MG63 (cell line): ENCODE results near the gene CLIC3. TPM values are rescaled to one million over a fixed set of nuclear protein-coding genes. Genes with fewer than 3 reads are reported as not detected.

ENCODE experiments used
- DNase-seq: peaks from one replicate; pipeline ENCODE4 v3.0.0-alpha.2; 2020
- H3K27me3 ChIP-seq: fragments of 250-450 bp; sonication (Bioruptor Pico); 2 replicates; pipeline ENCODE4 v1.5.1; 2020; ENCODE audit warnings: mild to moderate bottlenecking, moderate library complexity
- H3K36me3 ChIP-seq: fragments of 250-450 bp; sonication (Bioruptor Pico); 2 replicates; pipeline ENCODE4 v1.5.1; 2020; ENCODE audit warnings: mild to moderate bottlenecking, moderate library complexity
- H3K4me3 ChIP-seq: fragments of 250-450 bp; sonication (Bioruptor Pico); 2 replicates; pipeline ENCODE4 v1.5.1; 2020; ENCODE audit warnings: mild to moderate bottlenecking, moderate library complexity
- H3K9me3 ChIP-seq: fragments of 250-450 bp; sonication (Bioruptor Pico); 2 replicates; pipeline ENCODE4 v1.5.1; 2020; ENCODE audit warnings: mild to moderate bottlenecking, moderate library complexity
- total RNA-seq: library from RNA; depleted of rRNA; stranded (reverse); fragments of >200 nt; shearing (Covaris generic); gene quantifications from 2 replicates; pipeline ENCODE4 v1.2.3, GENCODE V29; 2014; ENCODE audit warnings: low replicate concordance; rRNA removed

CLIC3 gene
- total RNA-seq, 1 experiment from 2014 or later, result not detected

- no peak for DNase-seq
- Histone ChIP-seq H3K27me3 (no peaks in the 10 kb centered on the region), H3K36me3 (peaks cover 14% of the 10 kb centered on the region), H3K9me3 (no peaks in the 10 kb centered on the region), H3K4me3 (no peak overlapping the region)
These were observed 49.1 kb downstream of the CLIC3 start for GRCh38 chr9:136947028-136947891.

GRCh38 chr9:136946228-136947027 lies 49.9 kb downstream of the CLIC3 start:
- H3K4me3 ChIP-seq, result no peak overlapping the region
- H3K27me3 ChIP-seq, result no peaks in the 10 kb centered on the region
- DNase-seq, result no peak
- H3K36me3 ChIP-seq, result peaks cover 22% of the 10 kb centered on the region
- H3K9me3 ChIP-seq, result no peaks in the 10 kb centered on the region

- Histone ChIP-seq H3K27me3 (no peaks in the 10 kb centered on the region), H3K36me3 (peaks cover 31% of the 10 kb centered on the region), H3K4me3 (no peak overlapping the region), H3K9me3 (no peaks in the 10 kb centered on the region)
- no peak for DNase-seq
These were observed 50.8 kb downstream of the CLIC3 start for GRCh38 chr9:136945333-136946227.

Other genes starting within 250 kb of the CLIC3 start
- not detected in 2 replicates for gene LCN6, start 248.0 kb downstream of the CLIC3 start, total RNA-seq
- gene LCN8, start 238.3 kb downstream of the CLIC3 start, total RNA-seq, result not detected in 2 replicates
- gene LCN15, start 232.1 kb downstream of the CLIC3 start, total RNA-seq, result not detected in 2 replicates
- 53.9 and 57.5 TPM in 2 replicates for gene TMEM141, start 205.2 kb downstream of the CLIC3 start, total RNA-seq
- not detected in 2 replicates for gene CCDC183, start 200.2 kb downstream of the CLIC3 start, total RNA-seq
- gene RABL6, start 188.6 kb downstream of the CLIC3 start, total RNA-seq, result 67.4 and 101 TPM in 2 replicates
- 0.82 TPM in 1 of 2 replicates, not detected in the other for gene AJM1, start 154.1 kb downstream of the CLIC3 start, total RNA-seq
- gene PHPT1, start 147.2 kb downstream of the CLIC3 start, total RNA-seq, result 47.1 and 74.1 TPM in 2 replicates
- 0.44 and 0.63 TPM in 2 replicates for gene MAMDC4, start 144.2 kb downstream of the CLIC3 start, total RNA-seq
- 402 and 494 TPM in 2 replicates for gene EDF1, start 130.3 kb downstream of the CLIC3 start, total RNA-seq
- 27.6 and 46.5 TPM in 2 replicates for gene TRAF2, start 110.1 kb downstream of the CLIC3 start, total RNA-seq
- 66.3 and 88.3 TPM in 2 replicates for gene FBXW5, start 51.8 kb downstream of the CLIC3 start, total RNA-seq
- not detected in 2 replicates for gene C8G, start 51.3 kb downstream of the CLIC3 start, total RNA-seq
- not detected in 2 replicates for gene LCN12, start 44.3 kb downstream of the CLIC3 start, total RNA-seq
- not detected in 2 replicates for gene PTGDS, start 19.1 kb downstream of the CLIC3 start, total RNA-seq
- not detected in 2 replicates for gene LCNL1, start 13.6 kb downstream of the CLIC3 start, total RNA-seq
- gene PAXX, start 4.1 kb downstream of the CLIC3 start, total RNA-seq, result 27.5 and 63.0 TPM in 2 replicates
- 10.9 and 11.7 TPM in 2 replicates for gene ABCA2, start 31.7 kb upstream of the CLIC3 start, total RNA-seq
- not detected in 2 replicates for gene FUT7, start 35.5 kb upstream of the CLIC3 start, total RNA-seq
- gene NPDC1, start 49.6 kb upstream of the CLIC3 start, total RNA-seq, result 86.9 and 253 TPM in 2 replicates
- not detected in 2 replicates for gene ENTPD2, start 57.5 kb upstream of the CLIC3 start, total RNA-seq
- 20.8 and 32.5 TPM in 2 replicates for gene SAPCD2, start 74.0 kb upstream of the CLIC3 start, total RNA-seq
- 8.2 and 12.2 TPM in 2 replicates for gene UAP1L1, start 80.9 kb upstream of the CLIC3 start, total RNA-seq
- gene MAN1B1, start 90.4 kb upstream of the CLIC3 start, total RNA-seq, result 77.1 and 83.1 TPM in 2 replicates
- 53.6 and 57.8 TPM in 2 replicates for gene DPP7, start 118.2 kb upstream of the CLIC3 start, total RNA-seq
- not detected in 2 replicates for gene GRIN1, start 142.6 kb upstream of the CLIC3 start, total RNA-seq
- gene LRRC26, start 173.5 kb upstream of the CLIC3 start, total RNA-seq, result not detected in 2 replicates
- gene TMEM210, start 175.5 kb upstream of the CLIC3 start, total RNA-seq, result not detected in 2 replicates
- gene ANAPC2, start 192.0 kb upstream of the CLIC3 start, total RNA-seq, result 31.1 and 34.6 TPM in 2 replicates
- 161 and 267 TPM in 2 replicates for gene SSNA1, start 192.1 kb upstream of the CLIC3 start, total RNA-seq
- 6.2 and 12.0 TPM in 2 replicates for gene TPRN, start 204.2 kb upstream of the CLIC3 start, total RNA-seq
- 33.5 and 61.7 TPM in 2 replicates for gene TMEM203, start 209.1 kb upstream of the CLIC3 start, total RNA-seq
- 2.0 and 5.7 TPM in 2 replicates for gene NDOR1, start 209.1 kb upstream of the CLIC3 start, total RNA-seq
- gene RNF208, start 225.7 kb upstream of the CLIC3 start, total RNA-seq, result not detected in 2 replicates
- gene CYSRT1, start 228.6 kb upstream of the CLIC3 start, total RNA-seq, result 0.89 and 1.5 TPM in 2 replicates
- gene RNF224, start 230.9 kb upstream of the CLIC3 start, total RNA-seq, result not detected in 2 replicates
- not detected in 2 replicates for gene SLC34A3, start 234.3 kb upstream of the CLIC3 start, total RNA-seq
- 577 and 829 TPM in 2 replicates for gene TUBB4B, start 244.7 kb upstream of the CLIC3 start, total RNA-seq